HG02885 (cell line): ENCODE results near the gene FAM118B.

Experiments used
- ATAC-seq: cut with Tn5 transposase; IDR thresholded peaks from one replicate; pipeline ENCODE4 v1.9.1; 2021; ENCODE audit warnings: mild to moderate bottlenecking; ENCODE audit not compliant: unreplicated experiment, poor library complexity

FAM118B gene

GRCh38 chr11:126186025-126186698 is 25.4 kb upstream of the FAM118B start:
- ATAC-seq = no peak

DNA sequence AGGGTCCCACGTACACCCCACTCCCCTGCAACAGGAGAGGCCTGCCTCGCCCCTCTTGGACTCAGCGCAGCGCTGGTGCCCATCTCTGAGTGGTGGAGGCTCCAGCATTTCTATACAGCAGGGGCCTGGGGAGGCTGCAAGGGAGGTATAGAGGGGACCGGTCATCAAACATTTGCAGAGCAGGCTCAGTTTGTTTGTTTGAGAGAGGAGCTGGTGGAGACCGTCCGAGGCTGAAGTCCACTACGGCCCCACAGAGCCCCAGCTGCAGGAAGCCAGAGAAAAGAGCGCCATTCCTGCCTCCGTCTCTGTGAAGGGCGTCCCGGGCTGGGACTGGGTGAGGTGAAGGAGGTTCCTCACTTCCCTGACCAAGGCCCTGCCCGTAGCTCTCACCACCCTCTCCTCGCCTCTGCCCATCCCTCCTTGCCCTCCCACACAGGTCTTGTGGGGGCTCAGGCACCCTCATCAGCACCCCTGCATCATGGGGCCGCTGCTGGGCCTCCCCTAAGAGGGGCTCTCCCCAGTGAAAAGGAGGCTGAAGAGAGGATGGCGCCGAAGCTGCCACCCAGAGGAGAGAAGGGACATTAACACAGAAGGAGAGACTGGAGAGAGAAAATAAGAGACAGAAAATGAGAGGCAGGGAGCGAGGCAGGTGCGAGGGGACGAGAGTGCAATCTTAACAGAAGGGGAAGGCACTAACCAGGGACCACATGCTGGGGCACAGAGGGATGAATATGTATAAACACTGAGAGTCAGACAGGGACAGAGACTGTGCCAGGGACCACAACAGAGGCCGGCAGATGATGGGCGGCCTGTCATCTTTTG is 24.7 kb upstream of the FAM118B start:
- no peak for ATAC-seq

- peak; percentile 82 for ATAC-seq
These were observed 23.1 kb upstream of the FAM118B start for GRCh38 chr11:126188332-126189108.

DNA sequence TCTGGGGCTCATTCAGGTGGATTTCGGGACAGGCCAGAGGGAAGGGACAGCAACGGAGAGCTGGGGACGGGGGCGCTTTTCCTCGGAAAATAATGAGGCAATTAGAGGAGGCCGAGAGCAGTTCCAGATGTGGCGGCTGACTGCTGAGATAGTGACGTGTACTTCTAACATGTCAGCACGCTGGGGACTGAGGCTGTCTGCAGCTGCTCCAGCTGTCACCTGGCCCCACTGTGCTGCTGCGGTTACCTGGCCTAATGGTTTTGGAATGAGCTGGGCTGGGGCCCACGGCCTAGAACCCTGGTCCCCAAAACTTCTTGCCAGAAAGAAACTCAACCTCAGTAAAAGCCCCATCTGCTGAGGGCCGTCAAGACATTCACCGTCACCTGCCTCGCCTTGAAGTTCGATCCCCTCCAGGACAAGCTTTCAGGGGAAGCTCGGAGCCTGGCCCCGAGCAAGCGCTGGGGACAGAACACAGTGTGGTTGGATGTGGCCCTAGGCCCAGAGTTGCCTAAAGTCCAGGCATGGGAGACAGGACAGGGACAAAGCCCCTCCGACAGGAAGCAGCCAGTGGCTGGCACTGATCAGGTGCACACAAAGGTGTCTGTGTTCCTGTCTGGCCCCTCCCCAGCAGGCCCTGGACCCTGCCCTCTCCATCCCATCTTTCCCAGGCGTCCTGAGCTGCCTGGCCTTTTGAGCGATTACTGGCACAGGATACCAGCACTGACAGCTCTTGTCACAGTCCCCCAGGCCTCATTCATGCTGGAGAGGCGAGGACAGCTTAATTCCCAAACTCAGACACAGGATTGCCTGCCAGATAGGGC is 22.3 kb upstream of the FAM118B start:
- peak; percentile 87 for ATAC-seq

- no peak for ATAC-seq
These were observed 20.8 kb upstream of the FAM118B start for GRCh38 chr11:126190792-126191191.

GRCh38 chr11:126191379-126192073 is 20.1 kb upstream of the FAM118B start:
- no peak for ATAC-seq

GRCh38 chr11:126192361-126192760 is 19.2 kb upstream of the FAM118B start:
- no peak for ATAC-seq

DNA sequence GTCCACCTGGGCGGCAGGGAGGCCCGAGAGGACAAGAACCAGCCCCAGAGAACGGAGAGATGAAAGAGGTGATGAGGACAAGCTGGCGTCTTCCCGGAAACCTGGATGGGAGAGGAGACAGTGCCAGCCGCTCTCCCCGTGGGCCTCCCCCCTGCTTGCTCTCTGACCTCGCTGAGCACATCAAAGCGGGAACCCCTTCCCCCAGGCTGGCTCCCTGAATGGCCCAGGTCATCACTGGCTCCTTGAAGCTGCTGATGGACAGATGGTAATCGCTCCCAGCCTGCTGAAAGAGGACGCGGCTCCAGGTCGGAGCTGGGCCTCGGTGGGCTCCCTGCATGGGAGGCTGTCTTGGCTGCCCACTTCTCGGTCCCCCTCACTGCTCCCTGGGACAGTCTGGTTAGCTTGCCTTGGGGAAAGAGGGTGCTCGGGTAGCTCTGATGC is 18.5 kb upstream of the FAM118B start:
- ATAC-seq = no peak

DNA sequence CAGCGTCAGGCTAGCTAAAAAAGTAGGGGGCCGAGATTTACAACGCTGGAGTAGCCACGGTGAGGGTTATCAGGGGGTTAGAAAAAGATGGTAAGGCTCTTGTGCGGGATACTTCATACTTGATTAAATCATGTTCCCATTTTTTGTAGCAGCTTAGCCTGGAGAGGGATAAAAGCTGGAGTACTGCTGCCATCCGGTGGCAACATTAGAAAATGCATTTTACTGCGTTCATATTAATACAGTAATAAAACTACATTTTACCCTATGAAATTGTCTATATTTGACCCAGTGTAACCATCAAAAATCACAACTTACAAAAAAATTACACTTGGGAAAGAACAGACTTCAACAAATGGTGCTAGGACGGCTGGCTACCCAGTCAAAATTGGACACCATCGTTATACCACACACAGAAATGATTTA is 17.4 kb upstream of the FAM118B start:
- ATAC-seq = no peak

DNA sequence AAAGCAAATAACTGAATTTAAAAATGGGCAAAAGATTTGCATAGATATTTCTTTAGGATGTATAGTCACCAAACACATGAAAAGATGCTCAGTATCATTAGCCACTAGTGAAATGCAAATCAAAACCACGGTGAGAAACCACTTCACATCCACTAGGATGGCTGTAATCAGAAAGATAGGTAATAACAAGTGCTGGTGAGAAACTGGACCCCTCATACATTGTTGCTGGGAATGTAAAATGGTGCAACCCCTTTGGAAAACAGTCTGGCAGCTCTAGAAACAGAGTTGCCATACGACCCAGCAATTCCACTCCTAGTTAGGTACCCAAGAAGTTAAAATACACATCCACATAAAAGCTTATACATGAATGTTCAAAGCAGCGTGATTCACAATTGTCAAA is 16.5 kb upstream of the FAM118B start:
- no peak for ATAC-seq

GRCh38 chr11:126197277-126197939 is 14.2 kb upstream of the FAM118B start:
- ATAC-seq = no peak

DNA sequence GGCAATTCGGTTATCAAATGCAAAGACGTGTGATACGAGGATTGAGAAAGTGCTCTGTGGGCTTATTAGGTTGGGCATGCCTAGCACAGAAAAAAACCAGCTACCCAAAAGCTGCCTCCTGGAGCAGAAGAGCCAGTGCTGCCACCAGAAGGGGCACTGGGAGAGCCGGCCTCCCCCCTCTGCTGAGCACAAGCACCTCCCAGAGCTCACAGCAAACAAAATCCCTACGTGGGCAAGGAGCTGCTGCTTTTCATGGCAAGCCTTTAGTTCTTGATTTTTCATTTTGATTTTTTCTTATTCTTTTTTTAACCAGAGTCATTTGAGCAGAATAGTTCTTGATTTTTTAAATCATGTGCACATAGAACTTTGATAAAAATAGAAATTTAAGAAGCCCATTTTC is 12.9 kb upstream of the FAM118B start:
- ATAC-seq = no peak

DNA sequence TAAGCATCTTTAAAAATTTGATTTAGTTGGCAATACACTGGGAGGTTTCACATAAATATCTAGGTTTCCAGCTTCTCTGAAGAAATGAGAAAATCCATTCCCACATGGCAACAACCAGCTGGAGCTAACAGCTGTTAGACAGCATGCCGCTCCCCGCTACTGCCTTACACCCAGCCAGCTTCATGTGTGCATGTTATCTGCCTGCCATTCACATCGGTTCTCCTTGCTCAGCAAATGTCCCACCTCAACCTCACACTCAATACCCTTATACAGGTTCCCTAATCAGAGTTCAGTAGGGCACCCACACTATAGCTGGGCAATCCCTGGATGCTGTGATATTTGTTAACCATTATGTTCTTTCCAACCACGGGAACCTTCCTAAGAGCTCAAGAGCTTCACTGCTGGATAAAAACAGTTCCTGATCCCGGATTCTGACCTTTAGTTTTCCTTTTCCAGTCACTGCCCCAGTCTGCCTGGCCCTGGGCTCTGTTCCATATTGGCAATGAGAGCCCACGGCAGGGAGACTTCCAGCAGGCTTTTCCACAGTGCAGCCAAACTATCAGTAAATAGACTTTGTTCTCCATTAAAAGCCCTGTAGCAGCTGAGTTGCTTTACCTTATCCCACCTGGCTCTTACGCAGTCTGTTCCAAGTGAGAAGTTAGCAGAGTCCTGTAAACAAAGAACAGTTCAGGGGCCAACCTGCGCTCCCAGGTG is 8.8 kb upstream of the FAM118B start:
- ATAC-seq = no peak

DNA sequence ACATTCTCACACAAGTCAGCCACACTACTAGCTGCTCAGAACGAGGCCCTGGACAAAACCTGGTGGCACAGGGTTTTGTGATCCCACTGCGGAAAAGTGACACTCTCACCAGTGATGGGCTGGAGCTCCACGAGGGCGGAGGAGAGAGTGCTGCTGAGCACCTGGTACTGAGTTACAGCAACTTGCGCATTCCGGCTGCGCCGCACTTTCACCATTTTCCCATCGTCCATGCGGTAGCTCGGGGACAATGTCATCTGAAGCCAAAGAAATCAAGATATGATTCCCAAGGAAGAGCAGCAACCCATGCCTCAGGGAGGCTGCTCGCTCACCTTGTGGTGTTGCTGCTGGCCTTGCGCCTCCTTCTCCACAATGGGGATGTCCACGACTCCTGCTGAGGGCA is 6.2 kb upstream of the FAM118B start:
- ATAC-seq = no peak

DNA sequence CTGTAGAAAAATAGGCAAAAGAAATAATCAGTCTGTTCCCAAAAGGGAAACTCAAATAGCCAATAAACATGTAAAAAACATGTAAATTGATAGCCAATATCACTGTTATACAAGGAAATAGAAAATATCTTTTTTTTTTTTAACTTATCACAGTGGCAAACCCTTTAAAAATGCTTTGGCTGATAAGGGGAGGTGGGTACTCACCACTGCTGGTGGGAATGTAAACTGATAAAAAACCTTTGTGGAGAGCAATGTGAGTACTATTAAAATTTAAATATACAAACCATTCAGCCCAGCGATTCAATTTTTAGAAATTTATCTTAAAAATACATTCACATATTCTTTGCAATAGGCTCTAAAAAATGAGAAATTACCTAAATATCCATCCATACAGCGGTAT is 3.7 kb upstream of the FAM118B start:
- ATAC-seq = no peak

DNA sequence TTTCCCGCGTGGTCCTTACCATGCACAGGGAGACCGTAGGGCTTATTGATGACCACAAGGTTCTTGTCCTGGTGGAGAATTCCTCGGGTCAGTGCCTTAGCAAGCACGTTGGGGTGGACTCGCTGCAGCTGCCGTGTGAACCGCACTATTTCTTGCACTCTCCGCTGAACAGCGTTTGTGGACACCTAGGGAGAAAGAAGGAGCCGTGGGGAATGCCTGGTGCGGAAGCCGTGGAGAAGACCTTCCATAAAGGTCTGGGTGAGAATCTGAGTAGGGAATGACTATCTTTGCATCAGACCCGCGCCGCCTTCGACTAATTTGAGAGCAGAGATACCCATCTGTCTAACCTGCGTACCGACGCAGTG is 729 bp upstream of the FAM118B start:
- ATAC-seq = no peak

GRCh38 chr11:126212089-126212660 is 593 bp downstream of the FAM118B start:
- no peak for ATAC-seq

GRCh38 chr11:126214441-126214840 is 2.9 kb downstream of the FAM118B start:
- ATAC-seq = no peak
